PC-9 (cell line): ENCODE measurements around the gene TAF6. TPM values are rescaled to one million over a fixed set of nuclear protein-coding genes. Genes with fewer than 3 reads are reported as not detected.
A peak's percentile ranks its signal among the peaks of the same experiment; 100 is the strongest.

Source experiments
- BruUV-seq: library from RNA; stranded (reverse); fragments of 400-500 nt; replicated peaks from 2 replicates; lab custom pipeline; 2021; lab: Mats Ljungman, UMichigan
- CTCF ChIA-PET: fragments of 300-600 bp; sonication (Branson Sonifier 250); formaldehyde crosslinking; loops from one replicate; lab custom pipeline; 2022; ENCODE audit warnings: antibody characterized with exemption; lab: Charles Lee
- POLR2A ChIA-PET: fragments of 300-600 bp; sonication (Branson Sonifier 250); formaldehyde crosslinking; loops from one replicate; lab custom pipeline; 2022; ENCODE audit warnings: antibody characterized with exemption; ENCODE audit not compliant: unreplicated experiment; lab: Charles Lee
- DNase-seq, 2 experiments: peaks; one replicate each; pipeline versions ENCODE4 v3.0.0 to v3.0.0-alpha.2; 2015 to 2022; ENCODE audit warnings: mixed read lengths in 1 of 2
- H2AFZ ChIP-seq: fragments of 200-600 bp; sonication (generic); 2 replicates; pipeline ENCODE4 v1.8.1; 2017; ENCODE audit warnings: antibody characterized with exemption
- H3F3A ChIP-seq: fragments of 200-600 bp; sonication (generic); 2 replicates; pipeline ENCODE4 v1.8.1; 2017; ENCODE audit warnings: antibody characterized with exemption, mild to moderate bottlenecking, low read depth; ENCODE audit not compliant: insufficient read depth
- H3K27ac ChIP-seq: fragments of 200-600 bp; sonication (generic); 2 replicates; pipeline ENCODE4 v1.6.1; 2016; ENCODE audit warnings: mixed run types
- H3K27me3 ChIP-seq: fragments of 200-600 bp; sonication (generic); 2 replicates; pipeline ENCODE4 v1.6.1; 2016; ENCODE audit warnings: low read depth, mixed run types; ENCODE audit not compliant: insufficient read depth
- H3K36me3 ChIP-seq: fragments of 200-600 bp; sonication (generic); 2 replicates; pipeline ENCODE4 v1.6.1; 2016; ENCODE audit warnings: low read depth, mixed run types
- H3K4me1 ChIP-seq: fragments of 200-600 bp; sonication (generic); replicated peaks from 2 replicates; pipeline ENCODE4 v1.6.1; 2016; ENCODE audit warnings: mixed run types; ENCODE audit not compliant: insufficient read depth
- H3K4me2 ChIP-seq: fragments of 200-600 bp; sonication (generic); 2 replicates; pipeline ENCODE4 v1.6.1; 2017; ENCODE audit warnings: mixed run types
- H3K4me3 ChIP-seq: fragments of 200-600 bp; sonication (generic); 2 replicates; pipeline ENCODE4 v1.6.1; 2016; ENCODE audit warnings: mixed run types
- H3K79me2 ChIP-seq: fragments of 200-600 bp; sonication (generic); 2 replicates; pipeline ENCODE4 v1.6.1; 2017; ENCODE audit warnings: low read depth, mixed run types
- H3K9me2 ChIP-seq: fragments of 200-600 bp; sonication (generic); 2 replicates; pipeline ENCODE4 v1.8.1; 2017; ENCODE audit warnings: mild to moderate bottlenecking; ENCODE audit not compliant: insufficient read depth
- H3K9me3 ChIP-seq: fragments of 200-600 bp; sonication (generic); 2 replicates; pipeline ENCODE4 v1.8.1; 2016; ENCODE audit warnings: low read depth; ENCODE audit not compliant: insufficient read depth
- H4K20me1 ChIP-seq: fragments of 200-600 bp; sonication (generic); 2 replicates; pipeline ENCODE4 v1.8.1; 2017; ENCODE audit not compliant: insufficient read depth
- EZH2 ChIP-seq: fragments of 200-600 bp; sonication (generic); IDR thresholded peaks from 2 replicates; pipeline ENCODE4 v1.8.0; 2017; ENCODE audit warnings: antibody characterized with exemption, low read depth
- intact Hi-C: fragments of 100-400 bp; cut with micrococcal nuclease; formaldehyde crosslinking; loops from one replicate; pipeline ENCODE4 v1.10.0; 2022; ENCODE audit not compliant: unreplicated experiment
- total RNA-seq: library from RNA; stranded (reverse); gene quantifications from 2 replicates; pipeline ENCODE4 v1.2.3, GENCODE V29; 2021
- TF ChIP-seq, protein P1 (sequence below): fragments of 200-600 bp; sonication (generic); conservative IDR thresholded peaks from 2 replicates; pipeline ENCODE4 v1.6.1; 2017; ENCODE audit warnings: mixed run types, antibody characterized with exemption, mild to moderate bottlenecking, moderate library complexity

TAF6 gene
- total RNA-seq, 1 experiment from 2014 or later = 91.4 TPM

GRCh38 chr7:100128637-100128963 is 9.4 kb upstream of the TAF6 start:
- H3K4me2 ChIP-seq = no peak overlapping the region

GRCh38 chr7:100127866-100128636 is 8.9 kb upstream of the TAF6 start:
- H3K4me3 ChIP-seq = peak overlapping the region; percentile 75
- no peaks in the 10 kb centered on the region for H3K27me3 ChIP-seq
- H3K79me2 ChIP-seq = peaks cover 8% of the 10 kb centered on the region; the same call in 1 of the 2 replicates
- peaks cover 19% of the 10 kb centered on the region; the same call in 1 of the 2 replicates for H3K4me1 ChIP-seq
- H3K4me2 ChIP-seq = peak overlapping the region; percentile 80
- POLR2A ChIA-PET = no interaction called here
- TF ChIP-seq EZH2 = no peak
- TF ChIP-seq, protein P1, sequence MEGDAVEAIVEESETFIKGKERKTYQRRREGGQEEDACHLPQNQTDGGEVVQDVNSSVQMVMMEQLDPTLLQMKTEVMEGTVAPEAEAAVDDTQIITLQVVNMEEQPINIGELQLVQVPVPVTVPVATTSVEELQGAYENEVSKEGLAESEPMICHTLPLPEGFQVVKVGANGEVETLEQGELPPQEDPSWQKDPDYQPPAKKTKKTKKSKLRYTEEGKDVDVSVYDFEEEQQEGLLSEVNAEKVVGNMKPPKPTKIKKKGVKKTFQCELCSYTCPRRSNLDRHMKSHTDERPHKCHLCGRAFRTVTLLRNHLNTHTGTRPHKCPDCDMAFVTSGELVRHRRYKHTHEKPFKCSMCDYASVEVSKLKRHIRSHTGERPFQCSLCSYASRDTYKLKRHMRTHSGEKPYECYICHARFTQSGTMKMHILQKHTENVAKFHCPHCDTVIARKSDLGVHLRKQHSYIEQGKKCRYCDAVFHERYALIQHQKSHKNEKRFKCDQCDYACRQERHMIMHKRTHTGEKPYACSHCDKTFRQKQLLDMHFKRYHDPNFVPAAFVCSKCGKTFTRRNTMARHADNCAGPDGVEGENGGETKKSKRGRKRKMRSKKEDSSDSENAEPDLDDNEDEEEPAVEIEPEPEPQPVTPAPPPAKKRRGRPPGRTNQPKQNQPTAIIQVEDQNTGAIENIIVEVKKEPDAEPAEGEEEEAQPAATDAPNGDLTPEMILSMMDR = no peak
- intact Hi-C loops = loop anchor here (1.0 to 2.0 kb wide), 2 partner anchors 27 to 47 kb away; partner anchors contain the start of genes AP4M1, MCM7 and ZNF3
- H2AFZ ChIP-seq = peak overlapping the region; percentile 92; the same call in 1 of the 2 replicates
- BruUV-seq = no TSS peak
- CTCF ChIA-PET = interaction anchor here (0.5 to 0.6 kb wide), 2 partner anchors 44 to 1027 kb away, joined by 4 to 10 read pairs; no protein-coding TSS in a partner anchor
- no peaks in the 10 kb centered on the region for H3K9me2 ChIP-seq
- H4K20me1 ChIP-seq = no peaks in the 10 kb centered on the region
- H3K36me3 ChIP-seq = no peaks in the 10 kb centered on the region
- H3K9me3 ChIP-seq = no peaks in the 10 kb centered on the region
- DNase-seq = no peak
- peaks cover 42% of the 10 kb centered on the region for H3F3A ChIP-seq
- H3K27ac ChIP-seq = no peak overlapping the region

More at GRCh38 chr7:100128637-100128963, 9.4 kb upstream of the TAF6 start:
- DNase-seq = no peak
- H3F3A ChIP-seq = peaks cover 42% of the 10 kb centered on the region
- H3K36me3 ChIP-seq = no peaks in the 10 kb centered on the region
- no peaks in the 10 kb centered on the region for H4K20me1 ChIP-seq
- H3K27me3 ChIP-seq = no peaks in the 10 kb centered on the region
- POLR2A ChIA-PET = no interaction called here
- no TSS peak for BruUV-seq
- H3K4me1 ChIP-seq = peaks cover 19% of the 10 kb centered on the region; the same call in 1 of the 2 replicates
- CTCF ChIA-PET = interaction anchor here (0.5 to 0.6 kb wide), 2 partner anchors 45 to 1027 kb away, joined by 4 to 10 read pairs; no protein-coding TSS in a partner anchor
- no peak overlapping the region for H3K27ac ChIP-seq
- H3K9me3 ChIP-seq = no peaks in the 10 kb centered on the region
- H3K9me2 ChIP-seq = no peaks in the 10 kb centered on the region
- no peak for TF ChIP-seq EZH2
- TF ChIP-seq, protein P1 = no peak
- intact Hi-C loops = no loop called here
- H2AFZ ChIP-seq = no peak overlapping the region
- H3K4me3 ChIP-seq = no peak overlapping the region
- H3K79me2 ChIP-seq = peaks cover 8% of the 10 kb centered on the region; the same call in 1 of the 2 replicates

GRCh38 chr7:100126931-100127865 is 8.0 kb upstream of the TAF6 start, which contains the start of gene MBLAC1:
MBLAC1 (plus strand) TSS chr7:100126967; CDS start chr7:100127396, 429 bp downstream.
- peak; percentile 68 to 92 for DNase-seq
- no peaks in the 10 kb centered on the region for H3K9me3 ChIP-seq
- peak within 1 kb of the TSS; percentile 80 for H3K4me2 ChIP-seq
- ChIA-PET CTCF (interaction anchor here (0.7 kb wide), 2 partner anchors 578 to 675 kb away, joined by 5 to 13 read pairs; no protein-coding TSS in a partner anchor), POLR2A (interaction anchor here (0.9 kb wide), 1 partner anchor 30 kb away, joined by 3 read pairs; no protein-coding TSS in a partner anchor)
- intact Hi-C loops = loop anchor here (1.0 to 2.0 kb wide), 2 partner anchors 26 to 46 kb away; partner anchors contain the start of genes AP4M1, MCM7 and ZNF3
- H3K4me3 ChIP-seq = peak within 1 kb of the TSS; percentile 75
- TF ChIP-seq, protein P1 = no peak
- TF ChIP-seq EZH2 = no peak
- H3K79me2 ChIP-seq = peaks cover 8% of the 10 kb centered on the region; the same call in 1 of the 2 replicates
- peaks cover 42% of the 10 kb centered on the region for H3F3A ChIP-seq
- BruUV-seq = no TSS peak
- peak within 1 kb of the TSS; percentile 82 for H3K27ac ChIP-seq
- H3K9me2 ChIP-seq = no peaks in the 10 kb centered on the region
- H2AFZ ChIP-seq = peak within 1 kb of the TSS; percentile 92
- H4K20me1 ChIP-seq = no peaks in the 10 kb centered on the region
- no peaks in the 10 kb centered on the region for H3K36me3 ChIP-seq
- no peaks in the 10 kb centered on the region for H3K27me3 ChIP-seq
- peaks cover 19% of the 10 kb centered on the region; the same call in 1 of the 2 replicates for H3K4me1 ChIP-seq
